ENCODE data around the gene CCDC78. TPM values are rescaled to one million over a fixed set of nuclear protein-coding genes. Genes with fewer than 3 reads are reported as not detected.
A peak's percentile ranks its signal among the peaks of the same experiment; 100 is the strongest.

Gene CCDC78
- total RNA-seq, 1 donor, result 2.2 TPM

DNA sequence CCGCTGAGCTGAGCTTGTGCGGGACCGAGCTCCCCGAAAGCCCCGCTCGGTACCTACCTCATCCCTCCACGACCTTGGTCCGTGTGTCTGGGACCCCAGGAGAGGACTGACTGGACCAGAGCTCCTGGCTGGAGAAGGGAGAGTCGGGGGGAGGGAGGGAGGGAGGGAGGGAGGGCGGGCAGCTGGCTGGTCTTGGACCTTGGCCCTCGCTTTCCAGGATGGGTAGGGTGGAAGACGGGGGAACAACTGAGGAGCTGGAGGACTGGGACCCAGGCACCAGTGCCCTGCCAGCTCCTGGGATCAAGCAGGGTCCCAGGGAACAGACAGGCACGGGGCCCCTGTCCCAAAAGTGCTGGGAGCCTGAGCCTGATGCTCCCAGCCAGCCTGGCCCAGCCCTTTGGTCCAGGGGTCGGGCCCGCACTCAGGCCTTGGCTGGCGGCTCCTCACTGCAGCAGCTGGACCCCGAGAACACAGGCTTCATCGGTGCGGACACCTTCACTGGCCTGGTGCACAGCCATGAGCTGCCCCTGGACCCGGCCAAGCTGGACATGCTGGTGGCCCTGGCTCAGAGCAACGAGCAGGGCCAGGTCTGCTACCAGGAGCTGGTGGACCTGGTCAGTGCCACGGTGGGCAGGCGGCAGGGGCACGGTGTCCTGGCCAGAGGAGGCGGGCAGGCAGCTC is 50.2 kb downstream of the CCDC78 start:
- Histone ChIP-seq H3K4me2 (ENCODE audit: insufficient read depth, low read length) (peak overlapping the region; percentile 64), H3K9me3 (ENCODE audit: low read depth, low read length) (no peaks in the 10 kb centered on the region), H3K27ac (ENCODE audit: low read depth, low read length) (no peak overlapping the region), H3K36me3 (ENCODE audit: insufficient read depth, low read length) (peaks cover 26% of the 10 kb centered on the region), H3K4me1 (ENCODE audit: insufficient read depth, low read length) (peaks cover 5% of the 10 kb centered on the region), H3K79me2 (ENCODE audit: insufficient read depth, low read length) (peaks cover 5% of the 10 kb centered on the region), H4K20me1 (ENCODE audit: insufficient read depth, low read length) (peaks cover 33% of the 10 kb centered on the region), H2AFZ (ENCODE audit: low read length) (no peak overlapping the region), H3K4me3 (ENCODE audit: insufficient read depth, low read length) (peak overlapping the region; percentile 66), H3K27me3 (ENCODE audit: insufficient read depth, low read length) (no peaks in the 10 kb centered on the region)
- peak; percentile 92 for DNase-seq (ENCODE audit: insufficient read length, low spot score, missing footprints)
- TF ChIP-seq, protein P1, sequence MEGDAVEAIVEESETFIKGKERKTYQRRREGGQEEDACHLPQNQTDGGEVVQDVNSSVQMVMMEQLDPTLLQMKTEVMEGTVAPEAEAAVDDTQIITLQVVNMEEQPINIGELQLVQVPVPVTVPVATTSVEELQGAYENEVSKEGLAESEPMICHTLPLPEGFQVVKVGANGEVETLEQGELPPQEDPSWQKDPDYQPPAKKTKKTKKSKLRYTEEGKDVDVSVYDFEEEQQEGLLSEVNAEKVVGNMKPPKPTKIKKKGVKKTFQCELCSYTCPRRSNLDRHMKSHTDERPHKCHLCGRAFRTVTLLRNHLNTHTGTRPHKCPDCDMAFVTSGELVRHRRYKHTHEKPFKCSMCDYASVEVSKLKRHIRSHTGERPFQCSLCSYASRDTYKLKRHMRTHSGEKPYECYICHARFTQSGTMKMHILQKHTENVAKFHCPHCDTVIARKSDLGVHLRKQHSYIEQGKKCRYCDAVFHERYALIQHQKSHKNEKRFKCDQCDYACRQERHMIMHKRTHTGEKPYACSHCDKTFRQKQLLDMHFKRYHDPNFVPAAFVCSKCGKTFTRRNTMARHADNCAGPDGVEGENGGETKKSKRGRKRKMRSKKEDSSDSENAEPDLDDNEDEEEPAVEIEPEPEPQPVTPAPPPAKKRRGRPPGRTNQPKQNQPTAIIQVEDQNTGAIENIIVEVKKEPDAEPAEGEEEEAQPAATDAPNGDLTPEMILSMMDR (IDR thresholded peaks at IDR 0.05; ENCODE audit: extremely low read depth, low read depth, low read length), result no peak

GRCh38 chr16:674968-675883 is 51.0 kb downstream of the CCDC78 start, which contains the start of gene RHBDL1:
Gene RHBDL1, plus strand, starts transcription at chr16:675671. Its CDS starts 120 bp downstream, at chr16:675791.
- H3K9me3 ChIP-seq (ENCODE audit: low read depth, low read length), result no peaks in the 10 kb centered on the region
- TF ChIP-seq, protein P1 (IDR thresholded peaks at IDR 0.05; ENCODE audit: extremely low read depth, low read depth, low read length), result no peak
- no peak within 1 kb of the TSS for H3K27ac ChIP-seq (ENCODE audit: low read depth, low read length)
- H3K4me2 ChIP-seq (ENCODE audit: insufficient read depth, low read length), result peak within 1 kb of the TSS; percentile 64
- no peaks in the 10 kb centered on the region for H3K27me3 ChIP-seq (ENCODE audit: insufficient read depth, low read length)
- H3K4me1 ChIP-seq (ENCODE audit: insufficient read depth, low read length), result peaks cover 2% of the 10 kb centered on the region
- peak; percentile 95 for DNase-seq (ENCODE audit: insufficient read length, low spot score, missing footprints)
- H3K4me3 ChIP-seq (ENCODE audit: insufficient read depth, low read length), result peak within 1 kb of the TSS; percentile 66
- peaks cover 34% of the 10 kb centered on the region for H4K20me1 ChIP-seq (ENCODE audit: insufficient read depth, low read length)
- peaks cover 33% of the 10 kb centered on the region for H3K36me3 ChIP-seq (ENCODE audit: insufficient read depth, low read length)
- H2AFZ ChIP-seq (ENCODE audit: low read length), result no peak within 1 kb of the TSS
- H3K79me2 ChIP-seq (ENCODE audit: insufficient read depth, low read length), result peaks cover 9% of the 10 kb centered on the region

GRCh38 chr16:674214-674881 is 51.9 kb downstream of the CCDC78 start:
- Histone ChIP-seq H3K4me3 (ENCODE audit: insufficient read depth, low read length) (no peak overlapping the region), H3K27ac (ENCODE audit: low read depth, low read length) (no peak overlapping the region), H4K20me1 (ENCODE audit: insufficient read depth, low read length) (peaks cover 40% of the 10 kb centered on the region), H3K79me2 (ENCODE audit: insufficient read depth, low read length) (peaks cover 17% of the 10 kb centered on the region), H2AFZ (ENCODE audit: low read length) (no peak overlapping the region), H3K9me3 (ENCODE audit: low read depth, low read length) (no peaks in the 10 kb centered on the region), H3K36me3 (ENCODE audit: insufficient read depth, low read length) (peaks cover 40% of the 10 kb centered on the region), H3K4me2 (ENCODE audit: insufficient read depth, low read length) (no peak overlapping the region), H3K4me1 (ENCODE audit: insufficient read depth, low read length) (peaks cover under 1% of the 10 kb centered on the region), H3K27me3 (ENCODE audit: insufficient read depth, low read length) (no peaks in the 10 kb centered on the region)
- DNase-seq (ENCODE audit: insufficient read length, low spot score, missing footprints), result no peak
- TF ChIP-seq, protein P1 (IDR thresholded peaks at IDR 0.05; ENCODE audit: extremely low read depth, low read depth, low read length), result no peak
